GM21360 (cell line): ENCODE data around the gene TMEM200A.

Experiments
- ATAC-seq: cut with Tn5 transposase; IDR thresholded peaks from one replicate; pipeline ENCODE4 v1.9.1; 2021; ENCODE audit warnings: mild to moderate bottlenecking, moderate library complexity; ENCODE audit not compliant: unreplicated experiment

TMEM200A gene

DNA sequence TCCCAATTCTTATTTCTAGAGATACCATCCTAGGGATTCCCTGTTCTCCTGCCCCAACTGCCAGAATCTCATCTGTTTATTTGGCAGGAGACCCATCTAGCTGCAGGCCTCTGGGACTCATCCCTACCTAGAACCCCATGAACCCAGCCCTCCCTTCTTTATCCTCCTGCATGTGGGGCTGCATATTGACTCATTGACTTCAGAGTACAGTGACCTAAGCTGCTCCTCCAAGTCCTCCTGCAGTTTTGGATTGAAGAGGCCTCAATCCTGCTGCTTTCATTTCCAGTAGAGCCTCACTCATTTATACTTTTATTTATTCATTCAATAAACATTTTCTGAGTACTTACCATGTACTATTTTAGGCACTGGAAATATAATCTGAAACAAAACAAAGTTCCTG, 11.6 kb downstream of the TMEM200A start:
- ATAC-seq, result no peak

- ATAC-seq, result no peak
These were observed 12.1 kb downstream of the TMEM200A start for GRCh38 chr6:130377915-130378314.

DNA sequence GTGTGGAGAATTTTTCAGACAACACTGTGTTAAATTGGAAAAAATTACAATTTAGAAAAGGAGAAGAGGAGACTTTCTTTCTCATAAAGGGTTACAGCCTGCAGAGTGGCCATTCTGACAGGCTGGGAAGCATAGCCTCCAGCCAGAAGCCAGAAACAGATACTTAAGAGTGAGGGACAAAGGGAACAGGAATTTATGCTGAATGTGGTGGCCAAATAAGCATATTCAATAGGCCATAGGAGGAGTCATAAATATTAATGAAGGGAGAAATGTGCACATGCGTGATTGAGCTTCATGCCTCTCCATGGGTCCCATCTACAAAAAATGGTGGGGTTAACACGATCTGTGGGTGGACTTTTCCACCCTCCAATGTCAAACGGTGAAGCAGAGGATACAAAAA, 13.4 kb downstream of the TMEM200A start:
- ATAC-seq, result no peak

DNA sequence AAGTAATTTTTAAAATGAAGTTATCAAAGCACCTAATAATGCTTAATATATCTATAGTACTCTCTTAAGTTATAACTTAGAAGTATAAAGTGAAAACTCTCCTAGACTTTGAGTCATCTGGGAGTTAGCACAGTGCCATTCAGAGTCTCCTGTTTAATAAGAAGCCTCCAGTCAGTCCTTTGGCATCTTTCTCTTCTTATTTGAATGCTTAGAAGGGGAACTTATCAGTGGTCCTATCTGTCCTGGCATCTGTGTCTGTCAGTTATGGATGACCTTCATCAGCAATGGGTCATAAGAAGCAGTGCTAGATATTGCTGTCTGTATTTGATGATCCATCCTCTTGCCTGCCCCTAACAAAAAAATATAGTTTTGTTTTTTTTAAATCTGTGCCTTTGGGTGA, 15.2 kb downstream of the TMEM200A start:
- ATAC-seq, result no peak

DNA sequence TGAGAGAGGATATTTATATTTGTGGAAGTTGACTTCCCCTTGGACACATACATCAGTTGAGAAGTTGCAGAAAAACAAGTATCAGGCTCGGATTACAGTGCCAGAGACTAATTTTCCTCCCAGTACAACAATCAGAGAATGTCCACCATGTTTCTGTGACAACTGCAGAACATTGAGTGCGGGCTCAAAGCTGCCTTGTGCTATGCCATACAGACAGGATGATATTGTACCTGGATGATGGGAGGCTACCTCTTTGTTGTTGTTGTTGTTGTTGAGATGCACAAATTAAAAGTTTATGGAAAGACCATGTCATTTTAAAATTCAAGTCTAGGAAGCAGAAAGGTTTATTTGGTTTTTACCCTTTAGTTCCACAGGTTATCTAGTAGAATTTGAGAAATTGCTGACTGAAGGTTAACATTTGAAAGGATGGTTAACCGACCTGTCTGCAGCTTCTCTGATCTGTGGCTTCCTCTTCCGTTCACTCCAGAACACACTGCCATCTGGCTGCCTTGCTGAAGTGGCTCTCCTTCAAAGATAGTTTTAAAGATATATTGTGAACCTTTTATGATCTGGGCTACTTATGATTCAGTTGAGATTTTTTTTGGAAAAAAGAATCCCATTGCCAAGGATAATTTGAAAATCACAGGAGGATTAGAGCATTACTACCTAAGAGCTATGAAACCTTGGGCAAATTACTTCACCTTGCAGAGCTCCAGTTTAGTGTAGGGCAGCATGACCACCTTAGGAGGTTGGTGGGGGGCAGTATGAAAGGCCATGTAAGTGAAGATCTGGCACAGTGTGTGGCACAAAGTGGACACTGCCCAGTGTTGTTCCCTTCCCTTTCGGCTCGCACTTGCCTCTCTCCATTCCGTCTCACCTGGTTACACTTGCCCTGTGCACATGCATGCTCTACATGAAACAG, 15.9 kb downstream of the TMEM200A start:
- no peak for ATAC-seq

GRCh38 chr6:130382872-130383490, 17.2 kb downstream of the TMEM200A start:
- no peak for ATAC-seq

- ATAC-seq, result no peak
These were observed 19.4 kb downstream of the TMEM200A start for GRCh38 chr6:130385064-130385695.

- ATAC-seq, result no peak
These were observed 23.3 kb downstream of the TMEM200A start for GRCh38 chr6:130389142-130389541.

- no peak for ATAC-seq
These were observed 25.1 kb downstream of the TMEM200A start for GRCh38 chr6:130390890-130391289.

DNA sequence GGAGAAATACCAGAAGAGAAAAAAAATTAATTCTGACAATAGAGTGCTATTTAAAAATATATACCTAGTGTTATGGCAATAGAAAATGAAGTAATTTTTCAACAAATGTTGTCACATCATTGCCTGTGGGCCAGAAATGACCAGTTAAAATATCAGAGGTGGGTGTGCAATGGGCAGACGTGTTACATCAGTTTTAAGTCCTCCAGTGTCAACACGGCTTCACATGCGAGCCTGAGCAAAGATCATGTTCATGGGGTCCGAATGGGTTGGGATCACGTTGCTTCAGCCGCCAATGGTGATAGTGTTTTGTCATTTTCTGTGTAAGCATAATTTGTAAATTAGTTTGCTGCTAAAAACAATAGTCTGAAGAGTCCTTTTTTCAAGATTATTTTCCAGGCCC, 27.5 kb downstream of the TMEM200A start:
- no peak for ATAC-seq

- ATAC-seq, result no peak
These were observed 28.4 kb downstream of the TMEM200A start for GRCh38 chr6:130394246-130394645.

DNA sequence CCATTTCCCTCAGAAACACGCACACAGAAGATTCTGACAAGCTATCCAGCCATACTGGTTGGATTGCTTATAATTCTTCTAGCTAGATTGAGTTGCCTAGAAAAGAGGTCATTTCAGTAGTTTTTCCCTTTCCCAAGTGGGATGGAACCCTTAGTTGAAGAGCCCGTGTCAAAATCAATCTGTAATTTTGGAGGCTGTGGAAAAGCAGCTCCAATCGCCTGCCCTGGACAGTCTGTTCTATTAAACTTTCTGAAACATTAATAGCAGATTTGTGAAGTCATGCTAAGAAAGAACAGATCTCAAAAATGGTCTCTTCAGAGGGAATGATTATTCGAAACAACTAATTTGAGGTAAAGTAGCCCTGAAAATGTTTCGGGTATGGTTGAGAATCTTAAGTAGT, 29.3 kb downstream of the TMEM200A start:
- ATAC-seq, result no peak

DNA sequence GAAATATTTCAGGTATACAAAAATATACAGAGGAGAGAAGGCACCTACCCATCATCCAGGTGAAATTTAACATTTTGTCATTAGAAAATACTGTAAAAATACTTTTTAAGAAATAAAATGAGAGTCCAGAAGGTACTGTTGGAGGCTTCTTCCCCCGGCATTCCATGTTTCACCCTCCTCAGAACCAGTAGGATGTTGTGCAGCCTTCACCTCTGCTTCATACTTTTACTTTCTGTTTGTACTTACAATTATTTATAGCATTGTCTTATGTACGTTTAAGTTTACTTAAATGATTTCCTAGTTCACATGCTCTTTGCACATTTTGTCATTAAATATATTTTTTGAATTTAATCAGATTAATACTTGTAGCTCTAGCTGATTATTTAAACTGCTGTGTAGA, 30.9 kb downstream of the TMEM200A start:
- ATAC-seq, result no peak

DNA sequence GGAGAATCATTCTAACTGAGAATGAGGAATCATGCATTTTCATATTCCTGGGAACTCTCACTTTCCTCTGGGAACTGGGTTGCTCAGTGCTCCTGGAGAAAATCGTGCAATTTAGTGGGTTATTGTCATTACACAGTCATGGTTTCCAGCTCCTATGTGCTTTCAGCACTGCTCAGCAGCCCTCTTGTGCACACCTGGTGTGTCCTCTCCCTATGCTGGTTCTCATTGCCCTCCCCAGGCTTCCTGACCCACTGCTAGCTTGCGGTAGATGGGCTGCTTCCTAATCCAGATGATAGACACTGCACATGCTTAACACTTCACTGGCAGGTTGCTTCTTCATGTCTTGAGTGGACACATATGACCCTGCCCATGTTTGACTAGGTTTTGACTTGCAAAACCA, 39.7 kb downstream of the TMEM200A start:
- ATAC-seq, result no peak

DNA sequence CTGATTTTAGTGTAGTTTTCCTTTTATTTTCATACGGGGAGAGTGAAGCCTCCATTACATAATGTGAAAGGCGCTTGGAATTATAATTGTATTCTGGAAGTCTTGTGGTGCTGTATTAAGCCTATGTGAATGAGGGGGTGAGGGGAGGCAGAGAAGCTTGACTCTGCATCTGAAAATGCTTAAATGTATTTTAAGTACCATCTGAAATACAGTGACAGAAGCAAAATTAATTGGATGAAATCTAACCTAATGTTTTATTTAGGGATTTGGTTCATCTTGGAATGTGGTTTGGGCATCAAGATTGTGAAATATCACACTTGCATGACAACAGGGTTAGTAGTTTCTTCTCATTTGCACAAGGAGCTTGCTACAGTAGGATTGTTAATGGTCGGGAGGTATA, 41.2 kb downstream of the TMEM200A start:
- no peak for ATAC-seq

DNA sequence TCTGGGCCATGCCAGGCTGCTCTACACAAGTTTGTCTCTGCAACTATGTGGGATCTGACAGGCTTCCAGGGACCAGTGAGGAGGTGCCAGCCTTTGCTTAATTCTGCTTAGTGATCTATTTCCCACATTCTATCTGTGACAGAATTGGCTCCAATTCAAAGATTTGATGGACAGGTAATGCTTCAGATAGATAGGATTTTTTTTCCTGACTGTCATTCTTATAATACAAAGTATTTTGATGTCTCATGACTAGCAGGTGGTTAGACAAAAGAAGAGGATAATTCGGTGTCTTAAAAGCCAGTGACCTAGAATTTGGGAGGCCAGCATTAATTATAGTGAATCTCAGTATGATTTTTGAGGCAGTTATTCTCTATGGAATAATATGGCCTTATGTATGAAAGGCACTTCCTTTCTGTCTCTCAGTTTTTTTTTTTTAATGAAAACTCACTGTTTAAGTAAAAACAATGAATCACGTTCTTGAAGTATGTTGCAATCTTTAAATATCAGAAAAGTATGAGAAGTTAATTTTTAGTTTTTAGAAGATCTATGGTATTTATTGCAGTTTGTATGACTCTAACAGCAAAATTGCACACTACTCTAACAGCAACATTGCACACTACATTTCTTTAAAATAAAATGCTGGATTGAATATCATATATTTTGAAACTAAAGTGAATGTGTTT, 43.7 kb downstream of the TMEM200A start:
- no peak for ATAC-seq

GRCh38 chr6:130411481-130411880, 45.7 kb downstream of the TMEM200A start:
- ATAC-seq, result no peak

DNA sequence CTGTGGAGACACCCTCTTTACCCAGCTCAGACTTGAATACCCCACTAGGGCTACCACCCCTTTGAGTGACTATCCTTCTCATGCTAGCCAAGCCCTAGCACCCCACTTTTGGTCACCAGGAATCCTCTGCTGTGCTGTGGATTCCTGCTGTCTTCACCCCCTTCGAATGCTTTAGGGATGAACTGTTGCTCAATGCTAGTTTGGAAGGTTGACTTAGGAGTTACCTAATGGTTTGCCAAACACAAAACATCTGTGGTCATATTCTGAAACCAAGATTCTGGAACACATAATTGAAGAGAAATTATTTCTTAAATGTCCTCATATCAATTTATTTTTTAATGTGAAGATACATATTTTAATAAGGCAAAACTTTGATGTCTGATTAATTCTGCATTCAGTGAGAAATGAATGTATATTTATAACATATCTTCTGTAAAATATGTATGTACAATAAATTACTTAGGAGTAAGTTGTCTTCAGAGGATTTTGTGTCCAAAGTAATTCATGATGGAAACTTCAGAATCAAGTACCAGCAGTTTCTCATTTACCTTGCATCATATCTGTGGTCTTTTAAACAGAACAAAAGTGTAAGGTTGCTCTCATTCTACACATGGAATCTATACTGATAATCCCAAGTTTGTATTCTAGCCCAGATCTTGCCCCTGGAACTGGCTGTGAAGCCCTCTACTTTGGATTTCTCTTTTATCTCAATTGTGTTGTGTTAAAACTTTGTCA, 46.9 kb downstream of the TMEM200A start:
- ATAC-seq, result no peak

DNA sequence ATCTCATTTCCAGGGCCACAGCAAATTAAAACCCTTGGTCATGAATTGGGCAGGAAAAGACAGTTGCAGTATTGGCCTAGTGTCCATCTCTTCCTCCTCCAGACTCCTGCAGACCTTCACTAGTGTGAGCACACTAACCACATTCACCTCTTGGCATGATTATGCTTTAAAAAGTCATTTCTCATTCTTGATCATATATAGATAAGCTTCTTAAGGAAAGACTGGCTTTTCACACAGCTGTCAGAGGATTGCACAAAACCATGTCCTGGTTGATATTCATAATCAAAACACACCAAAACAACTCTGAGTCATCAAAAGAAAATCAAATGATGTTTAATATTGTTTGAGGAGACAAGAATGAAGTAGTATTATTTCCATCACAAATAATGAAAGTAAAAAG, 52.1 kb downstream of the TMEM200A start:
- no peak for ATAC-seq

- ATAC-seq, result no peak
These were observed 55.1 kb downstream of the TMEM200A start for GRCh38 chr6:130420911-130421310.

GRCh38 chr6:130421585-130421984, 55.8 kb downstream of the TMEM200A start:
- no peak for ATAC-seq
